H1 (cell line): Measurements from ENCODE around the gene CROCC. TPM values are rescaled to one million over a fixed set of nuclear protein-coding genes. Genes with fewer than 3 reads are reported as not detected.

Experiments
- GABPA ChIP-seq: IDR thresholded peaks from 2 replicates; pipeline ENCODE4 v1.6.1; 2011; ENCODE audit warnings: mild to moderate bottlenecking, low read length, moderate library complexity, borderline replicate concordance; ENCODE audit not compliant: insufficient read depth
- TAF7 ChIP-seq: optimal IDR thresholded peaks from 2 replicates; pipeline ENCODE3; 2011; ENCODE audit warnings: low read depth, mild to moderate bottlenecking, inconsistent platforms, low read length, moderate library complexity, borderline replicate concordance
- polyA plus RNA-seq, 7 experiments: library from polyadenylated mRNA; depleted of rRNA in 3 of 7; stranded (reverse) in 5 of 7; unstranded in 2 of 7; fragments of >200 nt in 5 of 7; fragments of 200-250 nt in 2 of 7; gene quantifications; 1 replicate in 5 of 7; 2 replicates in 1 of 7; 4 replicates in 1 of 7; pipeline versions ENCODE4 v1.2.1 to v1.2.3, GENCODE V29; 2011 to 2013; ENCODE audit warnings: missing spikeins in 2 of 7, mixed read lengths in 2 of 7
- total RNA-seq: library from RNA; stranded (reverse); fragmentation: NEBNext Ultra II Directional; extraction: Animal tissue kit (Norgen Biotek cat#: 25700); gene quantifications from 2 replicates; pipeline ENCODE4 v1.2.1, GENCODE V29; 2021

CROCC gene
- total and polyA plus RNA-seq, 2 of the 8 experiments (the other 6 are each of a cell fraction or from before 2014, with no cell fraction given) = 12.1 to 39.5 TPM

- TF ChIP-seq TAF7 (no peak), GABPA (peak; percentile 54; the same call in 1 of the 2 replicates)
Observed at GRCh38 chr1:16904560-16905109, 17.1 kb upstream of the CROCC start (continued).
